H9 (cell line): ENCODE data around the gene KIF11. TPM values are rescaled to one million over a fixed set of nuclear protein-coding genes. Genes with fewer than 3 reads are reported as not detected.

Experiments used
- DNase-seq: peaks from one replicate; pipeline ENCODE4 v3.0.0-alpha.2; 2017
- H2AFZ ChIP-seq: one replicate; pipeline ENCODE4 v1.6.1; 2013; ENCODE audit warnings: mild to moderate bottlenecking, low read length, control low read depth, moderate library complexity
- H2AK5ac ChIP-seq: 2 replicates; pipeline ENCODE4 v1.6.1; 2013; ENCODE audit warnings: low read length, control low read depth, mixed read lengths; ENCODE audit not compliant: insufficient read length
- H2BK120ac ChIP-seq: one replicate; pipeline ENCODE4 v1.6.1; 2013; ENCODE audit warnings: low read depth, mild to moderate bottlenecking, low read length, control low read depth, inconsistent platforms; ENCODE audit not compliant: poor library complexity, severe bottlenecking
- H2BK12ac ChIP-seq: 2 replicates; pipeline ENCODE4 v1.6.1; 2013; ENCODE audit warnings: low read length, control low read depth, mixed read lengths, low read depth; ENCODE audit not compliant: insufficient read length
- H2BK15ac ChIP-seq: 2 replicates; pipeline ENCODE4 v1.6.1; 2013; ENCODE audit warnings: low read depth, low read length, control low read depth
- H2BK20ac ChIP-seq: one replicate; pipeline ENCODE4 v1.6.1; 2013; ENCODE audit warnings: low read depth, mild to moderate bottlenecking, low read length, control low read depth, inconsistent platforms; ENCODE audit not compliant: poor library complexity, severe bottlenecking
- H2BK5ac ChIP-seq: 2 replicates; pipeline ENCODE4 v1.6.1; 2013; ENCODE audit warnings: low read length, control low read depth, mixed read lengths; ENCODE audit not compliant: insufficient read length
- H3K14ac ChIP-seq: 2 replicates; pipeline ENCODE4 v1.6.1; 2013; ENCODE audit warnings: low read length, control low read depth; ENCODE audit not compliant: insufficient read depth
- H3K18ac ChIP-seq: 2 replicates; pipeline ENCODE4 v1.6.1; 2013; ENCODE audit warnings: low read depth, mild to moderate bottlenecking, mixed read lengths, low read length, control low read depth; ENCODE audit not compliant: insufficient read length
- H3K23ac ChIP-seq: 2 replicates; pipeline ENCODE4 v1.6.1; 2013; ENCODE audit warnings: low read length, control low read depth, mixed read lengths, low read depth; ENCODE audit not compliant: insufficient read length
- H3K23me2 ChIP-seq: 2 replicates; pipeline ENCODE4 v1.6.1; 2013; ENCODE audit warnings: low read depth, mild to moderate bottlenecking, mixed read lengths, low read length, control low read depth; ENCODE audit not compliant: insufficient read length, poor library complexity, severe bottlenecking
- H3K27ac ChIP-seq: 2 replicates; pipeline ENCODE4 v1.5.1; 2013; ENCODE audit warnings: low read length, control low read depth, mixed read lengths, low read depth; ENCODE audit not compliant: insufficient read length
- H3K27me3 ChIP-seq: 2 replicates; pipeline ENCODE4 v1.6.1; 2013; ENCODE audit warnings: low read length, control low read depth, inconsistent platforms; ENCODE audit not compliant: insufficient read depth
- H3K4ac ChIP-seq: 2 replicates; pipeline ENCODE4 v1.6.1; 2013; ENCODE audit warnings: low read depth, mild to moderate bottlenecking, control low read depth, inconsistent platforms, low read length, moderate library complexity
- H3K4me1 ChIP-seq: 2 replicates; pipeline ENCODE4 v1.6.1; 2013; ENCODE audit warnings: low read length, control low read depth, inconsistent platforms; ENCODE audit not compliant: insufficient read depth
- H3K4me2 ChIP-seq: 2 replicates; pipeline ENCODE4 v1.6.1; 2013; ENCODE audit warnings: low read length, control low read depth, mixed read lengths; ENCODE audit not compliant: insufficient read length, insufficient read depth
- H3K56ac ChIP-seq: 2 replicates; pipeline ENCODE4 v1.6.1; 2013; ENCODE audit warnings: low read depth, mild to moderate bottlenecking, mixed read lengths, low read length, control low read depth; ENCODE audit not compliant: insufficient read length
- H3K79me1 ChIP-seq: 2 replicates; pipeline ENCODE4 v1.6.1; 2013; ENCODE audit warnings: low read depth, mild to moderate bottlenecking, moderate library complexity, low read length, control low read depth, inconsistent platforms; ENCODE audit not compliant: insufficient read depth, poor library complexity, severe bottlenecking
- H3K79me2 ChIP-seq: 2 replicates; pipeline ENCODE4 v1.6.1; 2013; ENCODE audit warnings: low read length, control low read depth, inconsistent platforms; ENCODE audit not compliant: insufficient read depth
- H3K9ac ChIP-seq: 2 replicates; pipeline ENCODE4 v1.6.1; 2013; ENCODE audit warnings: low read length, control low read depth, mixed read lengths; ENCODE audit not compliant: insufficient read length; ENCODE audit errors: extremely low read depth
- H3K9me3 ChIP-seq: one replicate; pipeline ENCODE4 v1.6.1; 2013; ENCODE audit warnings: low read depth, low read length, inconsistent platforms; ENCODE audit not compliant: control insufficient read depth
- H3T11ph ChIP-seq: one replicate; pipeline ENCODE4 v1.6.1; 2013; ENCODE audit warnings: mild to moderate bottlenecking, low read length, control low read depth, inconsistent platforms
- H4K20me1 ChIP-seq: one replicate; pipeline ENCODE4 v1.6.1; 2013; ENCODE audit not compliant: control insufficient read depth, insufficient read length, insufficient read depth
- H4K5ac ChIP-seq: 2 replicates; pipeline ENCODE4 v1.6.1; 2013; ENCODE audit warnings: low read depth, mild to moderate bottlenecking, mixed read lengths, low read length, control low read depth; ENCODE audit not compliant: insufficient read length
- H4K8ac ChIP-seq: replicated peaks from 2 replicates; pipeline ENCODE4 v1.6.1; 2013; ENCODE audit warnings: low read length, control low read depth, mixed read lengths, low read depth; ENCODE audit not compliant: insufficient read length
- H4K91ac ChIP-seq: 2 replicates; pipeline ENCODE4 v1.6.1; 2013; ENCODE audit warnings: low read depth, mild to moderate bottlenecking, moderate library complexity, mixed read lengths, low read length, control low read depth; ENCODE audit not compliant: insufficient read length
- H3K27ac Mint-ChIP-seq, 3 experiments: 2 replicates in 2 of 3; 3 replicates in 1 of 3; pipeline ENCODE4 v1.8.0; 2020 to 2021; ENCODE audit warnings: mixed read lengths in 3 of 3, mild to moderate bottlenecking in 1 of 3, moderate library complexity in 1 of 3
- H3K27me3 Mint-ChIP-seq: 2 replicates; pipeline ENCODE4 v1.8.0; 2021; ENCODE audit warnings: low read depth, mild to moderate bottlenecking, moderate library complexity, mixed read lengths
- H3K36me3 Mint-ChIP-seq, 3 experiments: 2 replicates in 2 of 3; 3 replicates in 1 of 3; pipeline ENCODE4 v1.8.0; 2020 to 2021; ENCODE audit warnings: low read depth in 3 of 3, mixed read lengths in 3 of 3; ENCODE audit not compliant: insufficient read depth in 1 of 3
- H3K4me1 Mint-ChIP-seq, 2 experiments: 2 replicates each; pipeline ENCODE4 v1.8.0; 2020; ENCODE audit warnings: mixed read lengths in 2 of 2
- H3K4me3 Mint-ChIP-seq, 2 experiments: 2 replicates in 1 of 2; 3 replicates in 1 of 2; pipeline ENCODE4 v1.8.0; 2020 to 2021; ENCODE audit warnings: mild to moderate bottlenecking in 2 of 2, mixed read lengths in 2 of 2, moderate library complexity in 1 of 2
- H3K9me3 Mint-ChIP-seq, 2 experiments: 2 replicates in 1 of 2; 3 replicates in 1 of 2; pipeline ENCODE4 v1.8.0; 2020; ENCODE audit warnings: mild to moderate bottlenecking in 2 of 2, mixed read lengths in 2 of 2, moderate library complexity in 1 of 2
- CTCF ChIP-seq: fragments of 200-600 bp; sonication (generic); conservative IDR thresholded peaks from 3 replicates; pipeline ENCODE4 v1.8.0; 2021; ENCODE audit warnings: antibody characterized with exemption, mild to moderate bottlenecking
- WGBS: extraction: QIAGEN DNeasy Blood & Tissue Kit; methylation state at CpG from one replicate; pipeline ENCODE4 v1.1.7; 2013; ENCODE audit warnings: missing lambda C conversion rate, low lambda C conversion rate, mixed read lengths; ENCODE audit not compliant: insufficient read length; ENCODE audit errors: extremely low coverage; 5-methylcytosine and 5-hydroxymethylcytosine counted together
- total RNA-seq: library from RNA; stranded (reverse); gene quantifications from 2 replicates; pipeline ENCODE4 v1.2.1, GENCODE V29; 2021

Gene KIF11
- total RNA-seq, 1 experiment from 2014 or later: 54.4 TPM

- Histone ChIP-seq H3K4ac (no peak overlapping the region), H3T11ph (no peak overlapping the region), H3K9me3 (no peaks in the 10 kb centered on the region), H2BK12ac (no peak overlapping the region), H3K27ac (no peak overlapping the region), H2AFZ (no peak overlapping the region), H4K5ac (no peak overlapping the region), H4K20me1 (no peaks in the 10 kb centered on the region), H3K56ac (no peak overlapping the region), H3K4me2 (no peak overlapping the region), H2BK5ac (no peak overlapping the region), H3K79me2 (peaks cover 5% of the 10 kb centered on the region; the same call in 1 of the 2 replicates), H3K23ac (no peak overlapping the region), H3K27me3 (no peaks in the 10 kb centered on the region), H2BK20ac (no peak overlapping the region), H2AK5ac (no peak overlapping the region), H4K91ac (no peak overlapping the region), H3K18ac (no peak overlapping the region), H3K14ac (no peak overlapping the region), H2BK120ac (no peak overlapping the region), H3K4me1 (no peaks in the 10 kb centered on the region; the same call in 1 of the 2 replicates), H3K79me1 (peaks cover 5% of the 10 kb centered on the region), H2BK15ac (no peak overlapping the region), H4K8ac (no peak overlapping the region), H3K23me2 (no peaks in the 10 kb centered on the region), H3K9ac (no peak overlapping the region)
- no peak for DNase-seq
- peak overlapping the region in 1 of 3 experiments; percentile 13; a peak in 1 of 7 replicates for H3K27ac Mint-ChIP-seq
- no peak overlapping the region for H3K4me3 Mint-ChIP-seq
- no peak for TF ChIP-seq CTCF
- no peaks in the 10 kb centered on the region for H3K9me3 Mint-ChIP-seq
- H3K27me3 Mint-ChIP-seq: no peaks in the 10 kb centered on the region
- no CpG with 5 or more reads among the region's 4 CpGs for whole genome bisulfite sequencing
- peaks cover 15 to 22% of the 10 kb centered on the region in 2 experiments for H3K4me1 Mint-ChIP-seq
- H3K36me3 Mint-ChIP-seq: peaks cover 3 to 7% (median 4%) of the 10 kb centered on the region in 3 experiments; a peak in 4 of 7 replicates
Observed at GRCh38 chr10:92547676-92548075, 45.3 kb upstream of the KIF11 start.
